Iris pigment epithelial cell (primary cell): ENCODE results near the gene SPEF1.
"Not testable (repeated sequence)": the region's sequence is repeated elsewhere in the genome, so short reads cannot be mapped to it uniquely, and the experiment has no call there.

ENCODE experiments used
- DNase-seq: peaks from one replicate; pipeline ENCODE4 v3.0.0-alpha.2; 2011; ENCODE audit warnings: low read depth

Gene SPEF1

GRCh38 chr20:3781153-3781910, at the start of gene SPEF1:
Gene SPEF1 (minus strand): TSS chr20:3781448. CDS start chr20:3781287, 161 bp downstream.
- peak; percentile 85 for DNase-seq

- not testable (repeated sequence) for DNase-seq
These were observed 48.6 kb upstream of the SPEF1 start for GRCh38 chr20:3829891-3830290.

GRCh38 chr20:3828798-3829197, 47.5 kb upstream of the SPEF1 start:
- DNase-seq, result no peak

GRCh38 chr20:3826420-3826819, 45.2 kb upstream of the SPEF1 start:
- no peak for DNase-seq

- no peak for DNase-seq
These were observed 44.3 kb upstream of the SPEF1 start for GRCh38 chr20:3825526-3825925.

GRCh38 chr20:3823881-3824280, 42.6 kb upstream of the SPEF1 start:
- DNase-seq, result no peak

GRCh38 chr20:3821996-3822395, 40.7 kb upstream of the SPEF1 start:
- DNase-seq, result no peak

- no peak for DNase-seq
These were observed 39.9 kb upstream of the SPEF1 start for GRCh38 chr20:3820901-3821727.

GRCh38 chr20:3820048-3820900, 39.0 kb upstream of the SPEF1 start, which contains the start of gene AP5S1:
Gene AP5S1 (plus strand): TSS chr20:3820547. CDS start chr20:3822118, 1,571 bp downstream.
- DNase-seq, result peak; percentile 96

GRCh38 chr20:3819411-3820047, 38.3 kb upstream of the SPEF1 start:
- DNase-seq, result no peak

GRCh38 chr20:3818155-3819151, 37.2 kb upstream of the SPEF1 start:
- peak; percentile 79 for DNase-seq

- no peak for DNase-seq
These were observed 34.6 kb upstream of the SPEF1 start for GRCh38 chr20:3815703-3816315.

- no peak for DNase-seq
These were observed 33.8 kb upstream of the SPEF1 start for GRCh38 chr20:3814928-3815495.

GRCh38 chr20:3813848-3814581, 32.8 kb upstream of the SPEF1 start:
- DNase-seq, result no peak

- DNase-seq, result no peak
These were observed 32.0 kb upstream of the SPEF1 start for GRCh38 chr20:3812975-3813847.

GRCh38 chr20:3812259-3812681, 31.0 kb upstream of the SPEF1 start:
- DNase-seq, result no peak

- DNase-seq, result peak; percentile 97
These were observed 30.4 kb upstream of the SPEF1 start for GRCh38 chr20:3811467-3812258.
